Glutamatergic neuron (in vitro differentiated cells): Measurements from ENCODE around the gene FGFR4. TPM values are rescaled to one million over a fixed set of nuclear protein-coding genes. Genes with fewer than 3 reads are reported as not detected.
A peak's percentile ranks its signal among the peaks of the same experiment; 100 is the strongest.

Source experiments
- DNase-seq: peaks from one replicate; pipeline ENCODE4 v3.0.0; 2022
- H3K27ac Mint-ChIP-seq: one replicate; pipeline ENCODE4 v1.8.0; 2020; ENCODE audit warnings: mild to moderate bottlenecking, mixed read lengths, inconsistent platforms; ENCODE audit not compliant: unreplicated experiment
- H3K27me3 Mint-ChIP-seq: one replicate; pipeline ENCODE4 v1.8.0; 2020; ENCODE audit warnings: mild to moderate bottlenecking, moderate library complexity, mixed read lengths, inconsistent platforms; ENCODE audit not compliant: unreplicated experiment
- H3K36me3 Mint-ChIP-seq: one replicate; pipeline ENCODE4 v1.8.0; 2020; ENCODE audit warnings: mild to moderate bottlenecking, mixed read lengths, inconsistent platforms; ENCODE audit not compliant: unreplicated experiment
- H3K4me1 Mint-ChIP-seq: one replicate; pipeline ENCODE4 v1.8.0; 2020; ENCODE audit warnings: mild to moderate bottlenecking, low read depth, mixed read lengths, inconsistent platforms; ENCODE audit not compliant: unreplicated experiment
- H3K4me3 Mint-ChIP-seq: one replicate; pipeline ENCODE4 v1.8.0; 2020; ENCODE audit warnings: mild to moderate bottlenecking, mixed read lengths, inconsistent platforms; ENCODE audit not compliant: unreplicated experiment
- H3K9me3 Mint-ChIP-seq: one replicate; pipeline ENCODE4 v1.8.0; 2020; ENCODE audit warnings: mild to moderate bottlenecking, moderate library complexity, mixed read lengths, inconsistent platforms; ENCODE audit not compliant: unreplicated experiment
- CTCF ChIP-seq: fragments of 200-600 bp; sonication (generic); IDR thresholded peaks from one replicate; pipeline ENCODE4 v1.5.0; 2021; ENCODE audit not compliant: partially characterized antibody, unreplicated experiment
- total RNA-seq: library from RNA; stranded (reverse); fragmentation: NEBNext Ultra II Directional; extraction: Animal tissue kit (Norgen Biotek cat#: 25700); gene quantifications from one replicate; pipeline ENCODE4 v1.2.1, GENCODE V29; 2021; ENCODE audit not compliant: unreplicated experiment

FGFR4 gene
- total RNA-seq, 1 donor from 2014 or later, result 5.2 TPM

- no peak for DNase-seq
- no peaks in the 10 kb centered on the region for H3K4me1 Mint-ChIP-seq
- H3K36me3 Mint-ChIP-seq, result peaks cover 5% of the 10 kb centered on the region
- no peak for TF ChIP-seq CTCF
- no peaks in the 10 kb centered on the region for H3K9me3 Mint-ChIP-seq
- H3K27ac Mint-ChIP-seq, result no peak overlapping the region
- no peak overlapping the region for H3K4me3 Mint-ChIP-seq
- peaks cover 3% of the 10 kb centered on the region for H3K27me3 Mint-ChIP-seq
Measured at GRCh38 chr5:177124486-177124991, 37.8 kb downstream of the FGFR4 start.

DNA sequence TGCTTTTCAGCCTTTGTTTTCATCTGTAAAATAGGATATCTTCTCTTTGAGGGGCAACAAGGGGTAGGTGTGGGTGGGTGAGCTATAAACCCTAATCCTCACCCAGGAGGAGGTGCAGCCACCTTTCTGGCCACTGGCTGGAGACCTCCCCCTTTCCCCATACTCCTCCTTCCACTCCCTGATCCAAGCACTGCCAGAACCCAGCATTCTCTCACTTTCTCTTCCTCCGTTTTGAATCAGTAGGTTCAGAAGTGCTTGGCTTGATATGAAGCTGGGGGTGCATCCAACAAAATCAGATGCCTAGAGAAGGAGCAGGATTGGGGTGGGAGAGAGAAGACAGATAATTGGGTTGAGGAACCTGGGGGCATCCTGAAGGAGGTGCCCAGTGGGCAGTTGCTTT, 40.1 kb downstream of the FGFR4 start:
- Mint-ChIP-seq H3K4me1 (peaks cover 6% of the 10 kb centered on the region), H3K27ac (no peak overlapping the region), H3K9me3 (peaks cover 5% of the 10 kb centered on the region), H3K27me3 (peaks cover 12% of the 10 kb centered on the region), H3K4me3 (no peak overlapping the region), H3K36me3 (peaks cover 5% of the 10 kb centered on the region)
- TF ChIP-seq CTCF, result no peak
- DNase-seq, result no peak

- no peak for DNase-seq
- H3K36me3 Mint-ChIP-seq, result no peaks in the 10 kb centered on the region
- no peak overlapping the region for H3K27ac Mint-ChIP-seq
- no peak for TF ChIP-seq CTCF
- peaks cover 12% of the 10 kb centered on the region for H3K27me3 Mint-ChIP-seq
- H3K9me3 Mint-ChIP-seq, result peaks cover 5% of the 10 kb centered on the region
- no peak overlapping the region for H3K4me3 Mint-ChIP-seq
- H3K4me1 Mint-ChIP-seq, result peaks cover 6% of the 10 kb centered on the region
Measured at GRCh38 chr5:177128551-177128981, 41.9 kb downstream of the FGFR4 start.

DNA sequence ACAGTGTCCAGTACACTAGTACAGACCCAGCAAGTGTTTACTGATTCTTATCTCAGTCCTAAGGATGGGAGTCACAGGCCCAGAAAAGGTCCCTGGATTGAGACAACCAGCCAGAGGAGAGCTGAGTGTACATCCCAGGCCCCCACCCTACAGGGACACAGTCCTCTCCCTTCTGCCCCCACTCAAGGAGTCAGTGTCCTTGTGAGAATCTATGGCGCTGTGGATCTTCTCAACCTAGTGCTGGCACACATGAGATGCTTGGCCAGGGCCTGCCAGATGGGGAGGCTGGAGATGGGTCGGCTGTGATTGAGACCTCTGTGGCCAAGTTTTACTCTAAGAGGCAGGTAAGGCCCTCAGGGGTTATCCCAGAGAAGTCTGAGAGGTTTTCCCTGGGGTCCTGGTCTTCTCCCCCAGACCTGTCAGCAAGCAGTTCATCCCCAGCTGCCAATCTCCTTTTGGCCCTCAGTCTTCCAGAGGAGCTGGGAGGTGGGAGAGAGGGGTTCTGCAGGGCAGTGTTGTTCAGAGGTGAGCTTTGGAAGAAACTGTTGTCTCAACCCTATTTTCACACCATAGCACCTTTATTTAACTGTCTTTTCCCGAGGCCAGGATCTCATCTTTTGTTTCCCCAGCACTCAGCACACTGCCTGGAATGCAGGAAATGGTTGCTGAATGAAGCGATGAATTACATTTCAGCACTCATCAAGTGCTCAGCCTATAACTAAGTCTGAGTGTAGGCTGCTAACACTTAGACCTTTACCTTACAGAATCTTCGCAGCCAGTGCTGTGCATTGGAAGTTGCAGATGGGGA, 43.7 kb downstream of the FGFR4 start:
- Mint-ChIP-seq H3K9me3 (peaks cover 5% of the 10 kb centered on the region), H3K4me3 (peak overlapping the region; percentile 67), H3K27me3 (peaks cover 11% of the 10 kb centered on the region), H3K27ac (peak overlapping the region; percentile 46), H3K36me3 (no peaks in the 10 kb centered on the region), H3K4me1 (peaks cover 11% of the 10 kb centered on the region)
- DNase-seq, result no peak
- TF ChIP-seq CTCF, result no peak

- H3K4me3 Mint-ChIP-seq, result peak overlapping the region; percentile 84
- no peaks in the 10 kb centered on the region for H3K36me3 Mint-ChIP-seq
- TF ChIP-seq CTCF, result no peak
- DNase-seq, result no peak
- peak overlapping the region; percentile 46 for H3K27ac Mint-ChIP-seq
- peaks cover 14% of the 10 kb centered on the region for H3K4me1 Mint-ChIP-seq
- H3K27me3 Mint-ChIP-seq, result peaks cover 11% of the 10 kb centered on the region
- H3K9me3 Mint-ChIP-seq, result peaks cover 5% of the 10 kb centered on the region
Measured at GRCh38 chr5:177131019-177131320, 44.3 kb downstream of the FGFR4 start.
